GM12878 (cell line): ENCODE data around the gene CFAP126. TPM values are rescaled to one million over a fixed set of nuclear protein-coding genes. Genes with fewer than 3 reads are reported as not detected.

Source experiments
- ATAC-seq: fragments of 200-7000 bp; cut with Tn5 transposase; 3 replicates; pipeline ENCODE4 v1.9.1; 2020; ENCODE audit warnings: mild to moderate bottlenecking, moderate library complexity
- BruUV-seq: library from RNA; stranded (reverse); fragments of 400-500 nt; replicated peaks from 2 replicates; lab custom pipeline; 2021; lab: Mats Ljungman, UMichigan
- CTCF ChIA-PET: fragments of 300-600 bp; sonication (Branson Sonifier 250); formaldehyde crosslinking; extraction: SDS; loops from one replicate; lab custom pipeline; 2021; ENCODE audit warnings: inconsistent platforms; lab: Yijun Ruan, JAX
- POLR2A ChIA-PET: fragments of 350-600 bp; formaldehyde crosslinking; extraction: SDS; loops from one replicate; lab custom pipeline; 2021; ENCODE audit warnings: inconsistent platforms; lab: Charles Lee
- RAD21 ChIA-PET: fragments of 300-600 bp; sonication (Branson Sonifier 250); formaldehyde crosslinking; loops from one replicate; lab custom pipeline; 2023; ENCODE audit warnings: antibody characterized with exemption; ENCODE audit not compliant: unreplicated experiment; lab: Charles Lee
- SMC1A ChIA-PET: fragments of 300-600 bp; sonication (Branson Sonifier 250); formaldehyde crosslinking; loops from one replicate; lab custom pipeline; 2023; ENCODE audit not compliant: unreplicated experiment, uncharacterized antibody; lab: Charles Lee
- DNase-seq: peaks from one replicate; pipeline ENCODE4 v3.0.0-alpha.2; 2011; ENCODE audit warnings: low read depth, low spot score
- FAIRE-seq: peaks from 3 replicates; lab custom pipeline; 2011; peaks lifted over from hg19 to GRCh38; lab: Jason Lieb, UNC
- H2AFZ ChIP-seq: 2 replicates; pipeline ENCODE4 v1.6.0; 2011; ENCODE audit warnings: low read depth, low read length, control low read depth; ENCODE audit not compliant: control insufficient read depth
- H3K27ac ChIP-seq: 2 replicates; pipeline ENCODE4 v1.5.1; 2011; ENCODE audit warnings: control low read depth; ENCODE audit not compliant: control insufficient read depth, insufficient read depth
- H3K27me3 ChIP-seq, 2 experiments: replicated peaks in 1 of 2; 2 replicates each; pipeline versions ENCODE4 v1.6.0 to v1.6.1; 2011; ENCODE audit warnings: low read length in 1 of 2; ENCODE audit not compliant: control insufficient read depth in 2 of 2, insufficient read depth in 2 of 2
- H3K36me3 ChIP-seq, 2 experiments: 2 replicates each; pipeline ENCODE4 v1.5.1; 2011; ENCODE audit warnings: low read length in 1 of 2; ENCODE audit not compliant: control insufficient read depth in 2 of 2, insufficient read depth in 2 of 2
- H3K4me1 ChIP-seq: 2 replicates; pipeline ENCODE4 v1.6.1; 2011; ENCODE audit warnings: mild to moderate bottlenecking, low read length, moderate library complexity, mixed read lengths; ENCODE audit not compliant: control insufficient read depth, insufficient read depth
- H3K4me2 ChIP-seq: 2 replicates; pipeline ENCODE4 v1.6.0; 2011; ENCODE audit warnings: control low read depth; ENCODE audit not compliant: control insufficient read depth, insufficient read depth
- H3K4me3 ChIP-seq: fragments of 200-600 bp; sonication (generic); 2 replicates; pipeline ENCODE4 v1.5.1; 2016
- H3K79me2 ChIP-seq: 2 replicates; pipeline ENCODE4 v1.6.0; 2011; ENCODE audit warnings: low read length; ENCODE audit not compliant: control insufficient read depth, insufficient read depth
- H3K9ac ChIP-seq: 2 replicates; pipeline ENCODE4 v1.8.0; 2011; ENCODE audit warnings: low read length, control low read depth, mixed read lengths; ENCODE audit not compliant: control insufficient read depth, insufficient read depth
- H3K9me3 ChIP-seq: replicated peaks from 3 replicates; pipeline ENCODE4 v1.5.1; 2011; ENCODE audit warnings: mild to moderate bottlenecking, low read length; ENCODE audit not compliant: control insufficient read depth, insufficient read depth
- H4K20me1 ChIP-seq: 2 replicates; pipeline ENCODE4 v1.6.0; 2011; ENCODE audit not compliant: control insufficient read depth, insufficient read depth
- CHD1 ChIP-seq: IDR thresholded peaks from 2 replicates; pipeline ENCODE4 v1.6.1; 2012; ENCODE audit warnings: low read depth, low read length, improper control_type of control experiment
- MEF2A ChIP-seq: IDR thresholded peaks from 2 replicates; pipeline ENCODE4 v1.6.1; 2011; ENCODE audit warnings: low read depth, mild to moderate bottlenecking, low read length, moderate library complexity; ENCODE audit not compliant: insufficient read depth
- PKNOX1 ChIP-seq: fragments of 450-650 bp; IDR thresholded peaks from 2 replicates; pipeline ENCODE4 v1.6.1; 2016; ENCODE audit warnings: mild to moderate bottlenecking
- SMARCA5 ChIP-seq: fragments of 450-650 bp; IDR thresholded peaks from 2 replicates; pipeline ENCODE4 v1.6.1; 2017; ENCODE audit warnings: mild to moderate bottlenecking
- SUZ12 ChIP-seq: fragments of 200-600 bp; sonication (generic); IDR thresholded peaks from one replicate; pipeline ENCODE4 v1.6.1; 2018; ENCODE audit warnings: antibody characterized with exemption, mild to moderate bottlenecking; ENCODE audit not compliant: unreplicated experiment
- USF2 ChIP-seq: IDR thresholded peaks from 2 replicates; pipeline ENCODE4 v1.6.1; 2011; ENCODE audit warnings: low read depth, low read length, improper control_type of control experiment, borderline replicate concordance
- ZBTB40 ChIP-seq: fragments of 450-650 bp; IDR thresholded peaks from 2 replicates; pipeline ENCODE4 v1.6.1; 2016; ENCODE audit warnings: mild to moderate bottlenecking, moderate library complexity, borderline replicate concordance
- WGBS: methylation state at CpG from one replicate; pipeline ENCODE4 v1.1.6; 2016; ENCODE audit warnings: low lambda C conversion rate; ENCODE audit not compliant: insufficient replicate concordance, insufficient coverage; ENCODE audit errors: missing lambda C conversion rate; 5-methylcytosine and 5-hydroxymethylcytosine counted together
- in situ Hi-C: fragments of 300-500 bp; cut with MboI; formaldehyde crosslinking; loops from 9 replicates; pipeline ENCODE4 v1.14.3; 2018; ENCODE audit warnings: mixed read lengths
- intact Hi-C: fragments of 100-400 bp; cut with micrococcal nuclease; formaldehyde crosslinking; loops from one replicate; pipeline ENCODE4 v1.14.2; 2022; ENCODE audit not compliant: unreplicated experiment
- polyA plus RNA-seq, 11 experiments: library from polyadenylated mRNA; depleted of rRNA in 4 of 11; unstranded in 6 of 11; stranded (reverse) in 5 of 11; fragments of >200 nt; fragmentation: Nextera tagmentation in 4 of 11; fragmentation: Illumina TruSeq in 1 of 11; extraction: Ambion mirVana in 4 of 11; extraction: Trizol in 1 of 11; gene quantifications; 1 replicate in 1 of 11; 2 replicates in 10 of 11; pipeline versions ENCODE4 v1.2.1 to v1.2.3, GENCODE V29; 2011 to 2016; ENCODE audit warnings: inconsistent platforms in 2 of 11, missing spikeins in 2 of 11, low read depth in 1 of 11
- total RNA-seq, 4 experiments: library from RNA; depleted of rRNA in 3 of 4; stranded (reverse); fragments of >200 nt in 3 of 4; fragmentation: Illumina TruSeq in 1 of 4; extraction: Trizol in 1 of 4; gene quantifications; 2 replicates each; pipeline versions ENCODE4 v1.2.1 to v1.2.3, GENCODE V29; 2013 to 2021
- TF ChIP-seq, protein P1 (sequence below): fragments of 450-650 bp; conservative IDR thresholded peaks from 2 replicates; pipeline ENCODE4 v1.6.1; 2017; ENCODE audit warnings: mild to moderate bottlenecking, moderate library complexity
- TF ChIP-seq, protein P2 (sequence below): fragments of 150-350 bp; IDR thresholded peaks from 2 replicates; pipeline ENCODE4 v1.6.1; 2016; ENCODE audit warnings: low read depth, low read length

Gene CFAP126
- total and polyA plus RNA-seq, 10 of the 15 experiments (the other 5 are each of a cell fraction or from before 2014, with no cell fraction given), result not detected

DNA sequence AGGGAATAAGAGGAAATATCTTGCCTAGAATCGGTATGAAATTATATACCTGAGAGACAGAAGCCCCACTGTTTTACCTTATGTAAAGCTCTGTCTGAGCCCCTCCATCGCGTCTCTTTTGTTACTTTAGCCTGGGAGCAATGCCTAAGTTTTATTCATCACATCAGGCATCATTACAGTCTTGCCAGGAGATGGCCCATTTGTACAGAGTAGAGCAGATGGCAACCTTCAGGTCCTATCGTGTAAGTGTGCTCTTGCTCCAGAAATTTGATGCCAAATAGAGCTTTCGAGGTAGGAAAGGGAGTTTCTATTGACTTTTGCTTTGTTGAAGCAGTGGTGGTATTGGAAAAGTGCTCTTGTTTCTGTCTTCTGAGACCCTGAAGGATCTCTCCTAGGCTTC is 24.9 kb downstream of the CFAP126 start:
- H3K27ac ChIP-seq, result no peak overlapping the region
- no TSS peak for BruUV-seq
- intact Hi-C loops, result no loop called here
- no peak overlapping the region for H3K4me2 ChIP-seq
- H3K4me3 ChIP-seq, result no peak overlapping the region
- no peaks in the 10 kb centered on the region for H3K4me1 ChIP-seq
- H3K79me2 ChIP-seq, result no peaks in the 10 kb centered on the region
- CTCF ChIA-PET, result interaction anchor here (0.8 kb wide), 1 partner anchor 39 kb away, joined by 3 read pairs; no protein-coding TSS in a partner anchor
- peaks cover 0 to 8% of the 10 kb centered on the region in 2 experiments; a peak in 1 of 4 replicates for H3K36me3 ChIP-seq
- ATAC-seq (no peak), FAIRE-seq (no peak), DNase-seq (no peak)
- WGBS, result 99% methylated on average over 5 of the region's 5 CpGs
- H3K9ac ChIP-seq, result no peak overlapping the region
- no peak overlapping the region for H2AFZ ChIP-seq
- H3K27me3 ChIP-seq, result no peaks in the 10 kb centered on the region
- SMC1A ChIA-PET, result no interaction called here
- H3K9me3 ChIP-seq, result no peaks in the 10 kb centered on the region
- RAD21 ChIA-PET, result no interaction called here
- in situ Hi-C loops, result no loop called here
- no peaks in the 10 kb centered on the region for H4K20me1 ChIP-seq
- POLR2A ChIA-PET, result interaction anchor here (1.1 kb wide), 1 partner anchor 141 kb away, joined by 4 read pairs; the partner anchor contains the start of gene NDUFS2
- no peak for TF ChIP-seq SMARCA5
- TF ChIP-seq ZBTB40, result no peak
- no peak for TF ChIP-seq PKNOX1
- TF ChIP-seq MEF2A, result no peak
- TF ChIP-seq, protein P1, sequence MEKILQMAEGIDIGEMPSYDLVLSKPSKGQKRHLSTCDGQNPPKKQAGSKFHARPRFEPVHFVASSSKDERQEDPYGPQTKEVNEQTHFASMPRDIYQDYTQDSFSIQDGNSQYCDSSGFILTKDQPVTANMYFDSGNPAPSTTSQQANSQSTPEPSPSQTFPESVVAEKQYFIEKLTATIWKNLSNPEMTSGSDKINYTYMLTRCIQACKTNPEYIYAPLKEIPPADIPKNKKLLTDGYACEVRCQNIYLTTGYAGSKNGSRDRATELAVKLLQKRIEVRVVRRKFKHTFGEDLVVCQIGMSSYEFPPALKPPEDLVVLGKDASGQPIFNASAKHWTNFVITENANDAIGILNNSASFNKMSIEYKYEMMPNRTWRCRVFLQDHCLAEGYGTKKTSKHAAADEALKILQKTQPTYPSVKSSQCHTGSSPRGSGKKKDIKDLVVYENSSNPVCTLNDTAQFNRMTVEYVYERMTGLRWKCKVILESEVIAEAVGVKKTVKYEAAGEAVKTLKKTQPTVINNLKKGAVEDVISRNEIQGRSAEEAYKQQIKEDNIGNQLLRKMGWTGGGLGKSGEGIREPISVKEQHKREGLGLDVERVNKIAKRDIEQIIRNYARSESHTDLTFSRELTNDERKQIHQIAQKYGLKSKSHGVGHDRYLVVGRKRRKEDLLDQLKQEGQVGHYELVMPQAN, result no peak
- TF ChIP-seq USF2, result no peak
- TF ChIP-seq SUZ12, result no peak
- TF ChIP-seq, protein P2, sequence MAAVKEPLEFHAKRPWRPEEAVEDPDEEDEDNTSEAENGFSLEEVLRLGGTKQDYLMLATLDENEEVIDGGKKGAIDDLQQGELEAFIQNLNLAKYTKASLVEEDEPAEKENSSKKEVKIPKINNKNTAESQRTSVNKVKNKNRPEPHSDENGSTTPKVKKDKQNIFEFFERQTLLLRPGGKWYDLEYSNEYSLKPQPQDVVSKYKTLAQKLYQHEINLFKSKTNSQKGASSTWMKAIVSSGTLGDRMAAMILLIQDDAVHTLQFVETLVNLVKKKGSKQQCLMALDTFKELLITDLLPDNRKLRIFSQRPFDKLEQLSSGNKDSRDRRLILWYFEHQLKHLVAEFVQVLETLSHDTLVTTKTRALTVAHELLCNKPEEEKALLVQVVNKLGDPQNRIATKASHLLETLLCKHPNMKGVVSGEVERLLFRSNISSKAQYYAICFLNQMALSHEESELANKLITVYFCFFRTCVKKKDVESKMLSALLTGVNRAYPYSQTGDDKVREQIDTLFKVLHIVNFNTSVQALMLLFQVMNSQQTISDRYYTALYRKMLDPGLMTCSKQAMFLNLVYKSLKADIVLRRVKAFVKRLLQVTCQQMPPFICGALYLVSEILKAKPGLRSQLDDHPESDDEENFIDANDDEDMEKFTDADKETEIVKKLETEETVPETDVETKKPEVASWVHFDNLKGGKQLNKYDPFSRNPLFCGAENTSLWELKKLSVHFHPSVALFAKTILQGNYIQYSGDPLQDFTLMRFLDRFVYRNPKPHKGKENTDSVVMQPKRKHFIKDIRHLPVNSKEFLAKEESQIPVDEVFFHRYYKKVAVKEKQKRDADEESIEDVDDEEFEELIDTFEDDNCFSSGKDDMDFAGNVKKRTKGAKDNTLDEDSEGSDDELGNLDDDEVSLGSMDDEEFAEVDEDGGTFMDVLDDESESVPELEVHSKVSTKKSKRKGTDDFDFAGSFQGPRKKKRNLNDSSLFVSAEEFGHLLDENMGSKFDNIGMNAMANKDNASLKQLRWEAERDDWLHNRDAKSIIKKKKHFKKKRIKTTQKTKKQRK, result no peak
- TF ChIP-seq CHD1, result no peak
